Smooth muscle cell (in vitro differentiated cells): ENCODE results near the gene CX3CL1. TPM values are rescaled to one million over a fixed set of nuclear protein-coding genes. Genes with fewer than 3 reads are reported as not detected.
A peak's percentile ranks its signal among the peaks of the same experiment; 100 is the strongest.

ENCODE experiments used
- DNase-seq: peaks from one replicate; lab custom pipeline; 2025; ENCODE audit not compliant: unreplicated experiment; lab: John Stamatoyannopoulos, UW
- H2AFZ ChIP-seq: fragments of 200-600 bp; sonication (generic); 2 replicates; pipeline ENCODE4 v1.6.0; 2016; ENCODE audit warnings: antibody characterized with exemption, low read depth, mild to moderate bottlenecking
- H3F3A ChIP-seq: fragments of 200-600 bp; sonication (generic); 2 replicates; pipeline ENCODE4 v1.6.0; 2017; ENCODE audit warnings: antibody characterized with exemption, low read depth
- H3K27ac ChIP-seq: fragments of 200-600 bp; sonication (generic); 2 replicates; pipeline ENCODE4 v1.5.1; 2016; ENCODE audit warnings: low read depth, mild to moderate bottlenecking
- H3K27me3 ChIP-seq: fragments of 200-600 bp; sonication (generic); 2 replicates; pipeline ENCODE4 v1.6.1; 2016; ENCODE audit warnings: low read depth, mild to moderate bottlenecking
- H3K36me3 ChIP-seq: fragments of 200-600 bp; sonication (generic); 2 replicates; pipeline ENCODE4 v1.5.1; 2016; ENCODE audit warnings: low read depth
- H3K4me1 ChIP-seq: fragments of 200-600 bp; sonication (generic); 2 replicates; pipeline ENCODE4 v1.5.1; 2016; ENCODE audit warnings: low read depth
- H3K4me2 ChIP-seq: fragments of 200-600 bp; sonication (generic); 2 replicates; pipeline ENCODE4 v1.6.0; 2016; ENCODE audit warnings: mild to moderate bottlenecking
- H3K4me3 ChIP-seq: fragments of 200-600 bp; sonication (generic); 2 replicates; pipeline ENCODE4 v1.5.1; 2016; ENCODE audit warnings: mild to moderate bottlenecking
- H3K79me2 ChIP-seq: fragments of 200-600 bp; sonication (generic); 2 replicates; pipeline ENCODE4 v1.6.0; 2016; ENCODE audit warnings: low read depth, mild to moderate bottlenecking
- H3K9ac ChIP-seq: fragments of 200-600 bp; sonication (generic); 2 replicates; pipeline ENCODE4 v1.6.0; 2016; ENCODE audit warnings: low read depth
- H3K9me3 ChIP-seq: fragments of 200-600 bp; sonication (generic); replicated peaks from 2 replicates; pipeline ENCODE4 v1.5.1; 2016; ENCODE audit warnings: low read depth
- H4K20me1 ChIP-seq: fragments of 200-600 bp; sonication (generic); 2 replicates; pipeline ENCODE4 v1.6.0; 2016; ENCODE audit warnings: low read depth
- WGBS: methylation state at CpG from one replicate; pipeline ENCODE4 v1.1.7; 2016; ENCODE audit warnings: low lambda C conversion rate; 5-methylcytosine and 5-hydroxymethylcytosine counted together
- polyA plus RNA-seq: library from polyadenylated mRNA; unstranded; fragments of >200 nt; fragmentation: Nextera tagmentation; extraction: Ambion mirVana; gene quantifications from 2 replicates; pipeline ENCODE4 v1.2.1, GENCODE V29; 2016
- total RNA-seq: library from RNA; depleted of rRNA; stranded (reverse); fragments of >200 nt; gene quantifications from 2 replicates; pipeline ENCODE4 v1.2.3, GENCODE V29; 2014
- TF ChIP-seq, protein P1 (sequence below): fragments of 200-600 bp; sonication (generic); IDR thresholded peaks from 2 replicates; pipeline ENCODE4 v1.5.1; 2017; ENCODE audit warnings: borderline replicate concordance, mild to moderate bottlenecking, antibody characterized with exemption; ENCODE audit not compliant: insufficient read depth, poor library complexity, severe bottlenecking

The CX3CL1 gene
- total and polyA plus RNA-seq, 2 experiments from 2014 or later = 2.2 to 5.4 TPM

DNA sequence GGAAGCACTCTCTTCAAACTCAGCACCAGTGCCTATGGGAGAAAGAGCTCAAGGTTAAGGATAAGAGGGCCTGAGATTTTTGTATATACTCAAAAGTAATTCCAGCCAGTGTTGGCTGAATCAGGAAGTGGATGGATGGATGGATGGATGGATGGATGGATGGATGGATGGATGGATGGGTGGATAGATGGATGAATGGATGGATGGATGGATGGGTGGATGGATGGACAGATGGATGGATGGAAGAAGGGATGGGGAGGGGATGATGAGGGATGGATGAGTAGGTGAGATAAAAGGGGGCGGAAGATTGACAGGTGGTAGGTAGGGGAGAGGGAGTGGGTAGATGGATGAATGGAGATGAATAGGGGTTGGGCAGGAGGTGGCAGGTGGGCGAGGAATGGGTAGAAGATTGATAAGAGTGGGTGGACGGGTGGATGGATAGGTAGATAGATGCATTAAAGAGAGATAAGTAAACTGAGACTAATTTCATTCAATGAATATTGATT lies 4.1 kb downstream of the CX3CL1 start:
- DNase-seq = no peak
- TF ChIP-seq, protein P1, sequence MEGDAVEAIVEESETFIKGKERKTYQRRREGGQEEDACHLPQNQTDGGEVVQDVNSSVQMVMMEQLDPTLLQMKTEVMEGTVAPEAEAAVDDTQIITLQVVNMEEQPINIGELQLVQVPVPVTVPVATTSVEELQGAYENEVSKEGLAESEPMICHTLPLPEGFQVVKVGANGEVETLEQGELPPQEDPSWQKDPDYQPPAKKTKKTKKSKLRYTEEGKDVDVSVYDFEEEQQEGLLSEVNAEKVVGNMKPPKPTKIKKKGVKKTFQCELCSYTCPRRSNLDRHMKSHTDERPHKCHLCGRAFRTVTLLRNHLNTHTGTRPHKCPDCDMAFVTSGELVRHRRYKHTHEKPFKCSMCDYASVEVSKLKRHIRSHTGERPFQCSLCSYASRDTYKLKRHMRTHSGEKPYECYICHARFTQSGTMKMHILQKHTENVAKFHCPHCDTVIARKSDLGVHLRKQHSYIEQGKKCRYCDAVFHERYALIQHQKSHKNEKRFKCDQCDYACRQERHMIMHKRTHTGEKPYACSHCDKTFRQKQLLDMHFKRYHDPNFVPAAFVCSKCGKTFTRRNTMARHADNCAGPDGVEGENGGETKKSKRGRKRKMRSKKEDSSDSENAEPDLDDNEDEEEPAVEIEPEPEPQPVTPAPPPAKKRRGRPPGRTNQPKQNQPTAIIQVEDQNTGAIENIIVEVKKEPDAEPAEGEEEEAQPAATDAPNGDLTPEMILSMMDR = no peak
- Histone ChIP-seq H2AFZ (no peak overlapping the region), H3K4me3 (no peak overlapping the region), H3K4me1 (peaks cover 35% of the 10 kb centered on the region), H3K27me3 (no peaks in the 10 kb centered on the region), H4K20me1 (no peaks in the 10 kb centered on the region), H3K9me3 (no peaks in the 10 kb centered on the region), H3K9ac (no peak overlapping the region), H3F3A (peaks cover 12% of the 10 kb centered on the region), H3K36me3 (no peaks in the 10 kb centered on the region), H3K27ac (no peak overlapping the region), H3K4me2 (no peak overlapping the region), H3K79me2 (no peaks in the 10 kb centered on the region)
- 96% methylated on average over 3 of the region's 3 CpGs for WGBS

DNA sequence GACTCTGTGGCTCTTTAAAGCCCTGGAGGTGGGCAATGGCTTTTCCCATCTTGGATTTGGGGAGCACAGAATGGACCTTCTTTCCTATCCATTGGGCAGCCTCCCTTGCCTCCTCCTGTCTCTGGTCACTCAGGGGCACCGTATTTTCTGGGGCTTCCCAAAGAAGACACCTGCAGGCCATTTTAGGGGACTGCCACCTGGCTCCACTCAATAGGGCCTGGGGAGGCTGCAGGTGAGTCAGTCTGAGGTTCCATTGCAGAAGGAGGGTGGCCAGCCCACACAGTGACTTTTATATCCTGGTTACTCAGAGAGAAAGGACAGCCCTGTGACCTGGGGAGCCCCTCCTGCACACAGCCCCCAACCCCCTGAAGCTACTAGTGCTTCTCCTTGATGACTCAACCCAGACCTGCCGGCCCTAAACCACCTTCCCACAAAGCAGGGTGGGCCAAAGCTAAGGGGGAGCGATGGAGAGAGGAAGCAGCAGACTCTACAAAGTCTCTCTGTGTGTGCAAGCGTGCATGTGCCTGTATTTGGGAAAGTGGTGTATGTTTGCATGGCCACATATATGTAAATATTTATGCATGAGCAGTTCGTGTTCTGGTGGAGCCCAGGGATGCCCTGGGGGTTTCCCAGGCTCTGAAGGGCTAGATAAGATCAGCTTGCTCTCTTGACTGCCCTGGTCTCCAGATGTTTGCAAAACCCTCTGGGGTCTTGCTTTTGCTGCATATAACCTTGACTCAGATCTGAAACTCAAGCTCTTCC lies 5.0 kb downstream of the CX3CL1 start:
- Histone ChIP-seq H3K27me3 (no peaks in the 10 kb centered on the region), H4K20me1 (no peaks in the 10 kb centered on the region), H3K36me3 (no peaks in the 10 kb centered on the region), H3F3A (peaks cover 12% of the 10 kb centered on the region), H3K4me2 (peak overlapping the region; percentile 72), H3K4me1 (peaks cover 31% of the 10 kb centered on the region), H2AFZ (no peak overlapping the region), H3K4me3 (no peak overlapping the region), H3K9ac (peak overlapping the region; percentile 4), H3K9me3 (no peaks in the 10 kb centered on the region), H3K79me2 (no peaks in the 10 kb centered on the region), H3K27ac (peak overlapping the region; percentile 72)
- TF ChIP-seq, protein P1 = peak; percentile 16
- WGBS = 35% methylated on average over 5 of the region's 5 CpGs
- DNase-seq = no peak

DNA sequence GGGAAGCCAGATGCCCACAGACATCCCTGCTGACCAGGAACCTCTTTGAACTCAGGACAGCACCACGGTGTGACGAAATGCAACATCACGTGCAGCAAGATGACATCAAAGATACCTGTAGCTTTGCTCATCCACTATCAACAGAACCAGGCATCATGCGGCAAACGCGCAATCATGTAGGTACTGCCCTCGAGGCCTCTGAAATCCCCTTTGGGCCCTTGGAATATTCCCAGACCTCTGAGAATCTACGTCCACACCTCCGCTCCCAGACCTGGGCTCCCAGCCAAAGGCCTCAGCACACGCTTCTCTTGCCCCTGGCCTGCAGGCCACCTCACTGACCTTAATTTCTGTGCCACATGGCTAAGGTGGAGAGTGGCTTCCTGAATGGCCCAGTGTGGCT lies 7.3 kb downstream of the CX3CL1 start:
- H3K4me1 ChIP-seq = peaks cover 11% of the 10 kb centered on the region
- H3K4me2 ChIP-seq = no peak overlapping the region
- DNase-seq = no peak
- H3K4me3 ChIP-seq = no peak overlapping the region
- no peak overlapping the region for H3K27ac ChIP-seq
- H3K36me3 ChIP-seq = no peaks in the 10 kb centered on the region
- H3K9ac ChIP-seq = no peak overlapping the region
- H3F3A ChIP-seq = peaks cover 12% of the 10 kb centered on the region
- no peaks in the 10 kb centered on the region for H4K20me1 ChIP-seq
- TF ChIP-seq, protein P1 = no peak
- no peak overlapping the region for H2AFZ ChIP-seq
- H3K27me3 ChIP-seq = no peaks in the 10 kb centered on the region
- WGBS = 94% methylated on average over 10 of the region's 10 CpGs
- H3K9me3 ChIP-seq = no peaks in the 10 kb centered on the region
- H3K79me2 ChIP-seq = no peaks in the 10 kb centered on the region
